HepG2 (cell line): ENCODE measurements around the gene POMT1. TPM values are rescaled to one million over a fixed set of nuclear protein-coding genes. Genes with fewer than 3 reads are reported as not detected.

Experiments used
- ATAC-seq: fragments of 200-7000 bp; cut with Tn5 transposase; 3 replicates; pipeline ENCODE4 v1.9.1; 2020; ENCODE audit warnings: mild to moderate bottlenecking, moderate library complexity
- BruUV-seq: library from RNA; stranded (reverse); fragments of 400-500 nt; replicated peaks from 2 replicates; lab custom pipeline; 2021; lab: Mats Ljungman, UMichigan
- CTCF ChIA-PET: fragments of 300-600 bp; formaldehyde crosslinking; extraction: SDS; loops from one replicate; lab custom pipeline; 2021; ENCODE audit warnings: low total read pairs, inconsistent platforms, low intra/inter-chr PET ratio; lab: Yijun Ruan, JAX
- POLR2A ChIA-PET: fragments of 350-600 bp; sonication (Branson Sonifier 250); formaldehyde crosslinking; loops from one replicate; lab custom pipeline; 2020; ENCODE audit warnings: antibody characterized with exemption, inconsistent platforms; lab: Yijun Ruan, JAX
- DNase-seq: peaks from one replicate; pipeline ENCODE4 v3.0.0-alpha.2; 2015; ENCODE audit warnings: low spot score
- FAIRE-seq: peaks from 3 replicates; lab custom pipeline; 2011; peaks lifted over from hg19 to GRCh38; lab: Jason Lieb, UNC
- H2AFZ ChIP-seq: one replicate; pipeline ENCODE4 v1.6.1; 2011; ENCODE audit warnings: low read length, inconsistent platforms
- H3K27ac ChIP-seq: fragments of 300-600 bp; 3 replicates; pipeline ENCODE4 v1.8.0; 2011; ENCODE audit warnings: mixed run types, mild to moderate bottlenecking, mixed read lengths, low read length, inconsistent platforms; ENCODE audit not compliant: insufficient read depth; ENCODE audit errors: extremely low read length
- H3K27me3 ChIP-seq, 2 experiments: fragments of 200-600 bp in 1 of 2; 2 replicates in 1 of 2; 3 replicates in 1 of 2; pipeline versions ENCODE4 v1.6.0 to v1.8.0; 2011; ENCODE audit warnings: low read length in 2 of 2, mild to moderate bottlenecking in 2 of 2, moderate library complexity in 2 of 2, inconsistent platforms in 1 of 2; ENCODE audit not compliant: insufficient read depth in 2 of 2, control insufficient read depth in 1 of 2
- H3K36me3 ChIP-seq, 2 experiments: fragments of 200-600 bp in 1 of 2; replicated peaks in 1 of 2; 2 replicates in 1 of 2; 3 replicates in 1 of 2; pipeline versions ENCODE4 v1.5.1 to v1.8.0; 2011; ENCODE audit warnings: low read length in 2 of 2, inconsistent platforms in 1 of 2; ENCODE audit not compliant: insufficient read depth in 2 of 2, control insufficient read depth in 1 of 2
- H3K4me1 ChIP-seq: 2 replicates; pipeline ENCODE4 v1.5.1; 2012; ENCODE audit warnings: low read length, inconsistent platforms; ENCODE audit not compliant: insufficient read depth
- H3K4me2 ChIP-seq: 2 replicates; pipeline ENCODE4 v1.6.0; 2011; ENCODE audit warnings: low read depth, low read length, inconsistent platforms
- H3K4me3 ChIP-seq, 3 experiments: fragments of 200-600 bp in 1 of 3; sonication (generic), shearing (Covaris generic) in 1 of 3; replicated peaks in 1 of 3; 2 replicates each; pipeline ENCODE4 v1.5.1; 2011 to 2016; ENCODE audit warnings: low read length in 3 of 3, inconsistent platforms in 2 of 3, low read depth in 2 of 3, mild to moderate bottlenecking in 2 of 3, control low read depth in 1 of 3, mixed read lengths in 1 of 3; ENCODE audit not compliant: insufficient read depth in 1 of 3
- H3K79me2 ChIP-seq: one replicate; pipeline ENCODE4 v1.6.1; 2011; ENCODE audit warnings: low read length, inconsistent platforms; ENCODE audit not compliant: insufficient read depth
- H3K9ac ChIP-seq: 2 replicates; pipeline ENCODE4 v1.6.0; 2011; ENCODE audit warnings: mild to moderate bottlenecking, low read depth, low read length, inconsistent platforms; ENCODE audit not compliant: insufficient read depth
- H3K9me3 ChIP-seq: 2 replicates; pipeline ENCODE4 v1.5.1; 2012; ENCODE audit warnings: mild to moderate bottlenecking, low read length
- H4K20me1 ChIP-seq: 2 replicates; pipeline ENCODE4 v1.6.0; 2011; ENCODE audit warnings: inconsistent platforms, mild to moderate bottlenecking, low read length, moderate library complexity; ENCODE audit not compliant: insufficient read depth
- AGO1 ChIP-seq: fragments of 200-400 bp; formaldehyde crosslinking; IDR thresholded peaks from 2 replicates; pipeline ENCODE4 v1.6.1; 2017; ENCODE audit warnings: mild to moderate bottlenecking, low read depth, low read length, moderate library complexity; ENCODE audit not compliant: poor library complexity, severe bottlenecking
- ATF7 ChIP-seq, 2 experiments: fragments of 450-650 bp in 1 of 2; sonication (generic) in 1 of 2; formaldehyde crosslinking in 1 of 2; IDR thresholded peaks; 2 replicates each; pipeline versions ENCODE4 v1.4.0 to v1.6.1; 2016 to 2020; ENCODE audit warnings: antibody characterized with exemption in 1 of 2, mild to moderate bottlenecking in 1 of 2, missing genetic modification reagents in 1 of 2
- HHEX ChIP-seq: IDR thresholded peaks from 2 replicates; pipeline ENCODE4 v1.6.1; 2016; ENCODE audit warnings: control low read depth
- HOXA3 ChIP-seq: sonication (generic); formaldehyde crosslinking; IDR thresholded peaks from 2 replicates; pipeline ENCODE4 v1.5.0; 2020; ENCODE audit warnings: missing genetic modification reagents
- JDP2 ChIP-seq: sonication (generic); formaldehyde crosslinking; IDR thresholded peaks from 2 replicates; pipeline ENCODE4 v1.8.1; 2022; ENCODE audit warnings: missing genetic modification reagents, borderline replicate concordance
- KDM5A ChIP-seq: fragments of 200-600 bp; sonication (generic); IDR thresholded peaks from 2 replicates; pipeline ENCODE4 v1.7.0; 2018; ENCODE audit warnings: antibody characterized with exemption, mild to moderate bottlenecking, low read length, borderline replicate concordance
- PAX8 ChIP-seq: sonication (generic); formaldehyde crosslinking; IDR thresholded peaks from 2 replicates; pipeline ENCODE4 v1.8.0; 2022; ENCODE audit warnings: mild to moderate bottlenecking, missing genetic modification reagents, borderline replicate concordance
- SPEN ChIP-seq: sonication (generic); formaldehyde crosslinking; IDR thresholded peaks from 2 replicates; pipeline ENCODE4 v1.5.1; 2020; ENCODE audit warnings: low read depth, mild to moderate bottlenecking, missing genetic modification reagents
- ZNF512B ChIP-seq: sonication (generic); formaldehyde crosslinking; IDR thresholded peaks from 2 replicates; pipeline ENCODE4 v1.5.1; 2020; ENCODE audit warnings: missing genetic modification reagents, mild to moderate bottlenecking, borderline replicate concordance
- ZNF660 ChIP-seq: sonication (generic); formaldehyde crosslinking; IDR thresholded peaks from 2 replicates; pipeline ENCODE4 v1.5.1; 2020; ENCODE audit warnings: mild to moderate bottlenecking, low read depth, missing genetic modification reagents, borderline replicate concordance
- WGBS: methylation state at CpG from one replicate; pipeline ENCODE4 v1.1.6; 2017; ENCODE audit warnings: low lambda C conversion rate; 5-methylcytosine and 5-hydroxymethylcytosine counted together
- in situ Hi-C: cut with HindIII; loops from 2 replicates; pipeline ENCODE4 v1.10.0; 2017; ENCODE audit warnings: low pct_unique_long_range_greater_than_20kb; ENCODE audit not compliant: extremely low pct_ligation_motif_present
- intact Hi-C: fragments of 100-400 bp; cut with micrococcal nuclease; formaldehyde crosslinking; loops from one replicate; pipeline ENCODE4 v1.10.0; 2022; ENCODE audit not compliant: unreplicated experiment
- polyA plus RNA-seq, 8 experiments: library from polyadenylated mRNA; depleted of rRNA in 3 of 8; stranded (reverse) in 7 of 8; unstranded in 1 of 8; fragments of >200 nt; fragmentation: Illumina TruSeq in 4 of 8; extraction: Trizol in 4 of 8; gene quantifications; 2 replicates each; pipeline versions ENCODE4 v1.2.1 to v1.2.3, GENCODE V29; 2011 to 2016; ENCODE audit warnings: low read depth in 4 of 8, missing spikeins in 1 of 8, mixed read lengths in 1 of 8; ENCODE audit not compliant: insufficient read depth in 1 of 8
- total RNA-seq, 5 experiments: library from RNA; depleted of rRNA; stranded (reverse); fragments of >200 nt; fragmentation: Illumina TruSeq; extraction: Trizol; gene quantifications; 2 replicates each; pipeline ENCODE4 v1.2.3, GENCODE V29; 2016; ENCODE audit warnings: low read depth in 1 of 5
- TF ChIP-seq, protein P1 (sequence below): sonication (generic); formaldehyde crosslinking; IDR thresholded peaks from 2 replicates; pipeline ENCODE4 v1.4.0; 2020; ENCODE audit warnings: missing genetic modification reagents, borderline replicate concordance

The POMT1 gene
- total and polyA plus RNA-seq, 2 of the 13 experiments (the other 11 are each of a cell fraction or from before 2014, with no cell fraction given) = 21.6 to 22.7 TPM

DNA sequence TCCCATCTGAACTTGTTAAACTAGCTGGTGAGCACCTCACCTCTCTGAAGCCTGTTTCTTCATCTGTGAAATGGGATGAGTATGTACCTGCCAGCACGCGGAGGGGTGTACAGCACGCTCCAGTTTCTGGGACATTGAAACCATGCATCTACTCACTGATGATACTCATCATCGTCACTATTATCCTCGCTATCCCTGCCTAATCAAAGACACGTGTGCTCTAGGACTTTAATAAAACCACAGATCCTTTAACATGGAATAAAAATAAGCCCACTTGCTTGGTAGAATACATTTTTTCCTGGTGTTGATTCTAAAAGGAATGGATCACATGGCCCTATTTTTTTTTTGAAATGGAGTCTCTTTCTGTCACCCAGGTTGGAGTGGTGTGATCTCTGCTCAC, 37.3 kb upstream of the POMT1 start:
- Histone ChIP-seq H3K4me1 (no peaks in the 10 kb centered on the region), H4K20me1 (no peaks in the 10 kb centered on the region), H3K27me3 (no peaks in the 10 kb centered on the region), H2AFZ (no peak overlapping the region), H3K79me2 (no peaks in the 10 kb centered on the region), H3K27ac (no peak overlapping the region), H3K9ac (no peak overlapping the region), H3K36me3 (peaks cover 44 to 86% of the 10 kb centered on the region in 2 experiments), H3K4me2 (no peak overlapping the region), H3K4me3 (no peak overlapping the region), H3K9me3 (no peaks in the 10 kb centered on the region)
- ChIA-PET CTCF (no interaction called here), POLR2A (no interaction called here)
- 98% methylated on average over 6 of the region's 6 CpGs for WGBS
- in situ Hi-C loops (no loop called here), intact Hi-C loops (no loop called here)
- DNase-seq = no peak
- TF ChIP-seq JDP2 (no peak), ATF7 (IDR thresholded peaks at IDR 0.05) (no peak), ATF7 (CRISPR knock-in tag; IDR thresholded peaks at IDR 0.05) (no peak), KDM5A (no peak), HHEX (no peak), AGO1 (no peak), ZNF660 (CRISPR knock-in tag) (no peak), PAX8 (CRISPR knock-in tag) (no peak), ZNF512B (CRISPR knock-in tag) (no peak), SPEN (CRISPR knock-in tag) (no peak), HOXA3 (CRISPR knock-in tag) (no peak)
- TF ChIP-seq, protein P1, sequence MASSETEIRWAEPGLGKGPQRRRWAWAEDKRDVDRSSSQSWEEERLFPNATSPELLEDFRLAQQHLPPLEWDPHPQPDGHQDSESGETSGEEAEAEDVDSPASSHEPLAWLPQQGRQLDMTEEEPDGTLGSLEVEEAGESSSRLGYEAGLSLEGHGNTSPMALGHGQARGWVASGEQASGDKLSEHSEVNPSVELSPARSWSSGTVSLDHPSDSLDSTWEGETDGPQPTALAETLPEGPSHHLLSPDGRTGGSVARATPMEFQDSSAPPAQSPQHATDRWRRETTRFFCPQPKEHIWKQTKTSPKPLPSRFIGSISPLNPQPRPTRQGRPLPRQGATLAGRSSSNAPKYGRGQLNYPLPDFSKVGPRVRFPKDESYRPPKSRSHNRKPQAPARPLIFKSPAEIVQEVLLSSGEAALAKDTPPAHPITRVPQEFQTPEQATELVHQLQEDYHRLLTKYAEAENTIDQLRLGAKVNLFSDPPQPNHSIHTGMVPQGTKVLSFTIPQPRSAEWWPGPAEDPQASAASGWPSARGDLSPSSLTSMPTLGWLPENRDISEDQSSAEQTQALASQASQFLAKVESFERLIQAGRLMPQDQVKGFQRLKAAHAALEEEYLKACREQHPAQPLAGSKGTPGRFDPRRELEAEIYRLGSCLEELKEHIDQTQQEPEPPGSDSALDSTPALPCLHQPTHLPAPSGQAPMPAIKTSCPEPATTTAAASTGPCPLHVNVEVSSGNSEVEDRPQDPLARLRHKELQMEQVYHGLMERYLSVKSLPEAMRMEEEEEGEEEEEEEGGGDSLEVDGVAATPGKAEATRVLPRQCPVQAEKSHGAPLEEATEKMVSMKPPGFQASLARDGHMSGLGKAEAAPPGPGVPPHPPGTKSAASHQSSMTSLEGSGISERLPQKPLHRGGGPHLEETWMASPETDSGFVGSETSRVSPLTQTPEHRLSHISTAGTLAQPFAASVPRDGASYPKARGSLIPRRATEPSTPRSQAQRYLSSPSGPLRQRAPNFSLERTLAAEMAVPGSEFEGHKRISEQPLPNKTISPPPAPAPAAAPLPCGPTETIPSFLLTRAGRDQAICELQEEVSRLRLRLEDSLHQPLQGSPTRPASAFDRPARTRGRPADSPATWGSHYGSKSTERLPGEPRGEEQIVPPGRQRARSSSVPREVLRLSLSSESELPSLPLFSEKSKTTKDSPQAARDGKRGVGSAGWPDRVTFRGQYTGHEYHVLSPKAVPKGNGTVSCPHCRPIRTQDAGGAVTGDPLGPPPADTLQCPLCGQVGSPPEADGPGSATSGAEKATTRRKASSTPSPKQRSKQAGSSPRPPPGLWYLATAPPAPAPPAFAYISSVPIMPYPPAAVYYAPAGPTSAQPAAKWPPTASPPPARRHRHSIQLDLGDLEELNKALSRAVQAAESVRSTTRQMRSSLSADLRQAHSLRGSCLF (CRISPR knock-in tag) = no peak
- no peak for FAIRE-seq
- no TSS peak for BruUV-seq
- ATAC-seq = no peak
